Activated CD8-positive, alpha-beta T cell treated with anti-CD3 and anti-CD28 coated beads for 36 hours (primary cell): ENCODE measurements around the gene SH3GL3. TPM values are rescaled to one million over a fixed set of nuclear protein-coding genes. Genes with fewer than 3 reads are reported as not detected.

Experiments
- ATAC-seq: fragments of 200-7000 bp; cut with Tn5 transposase; one replicate; pipeline ENCODE4 v1.10.0; 2021; ENCODE audit warnings: mild to moderate bottlenecking, moderate library complexity
- CTCF ChIA-PET: fragments of 350-600 bp; sonication (Branson Sonifier 250); formaldehyde crosslinking; loops from one replicate; lab custom pipeline; 2021; ENCODE audit warnings: antibody characterized with exemption; lab: Charles Lee
- POLR2A ChIA-PET: fragments of 350-600 bp; sonication (Branson Sonifier 250); formaldehyde crosslinking; loops from one replicate; lab custom pipeline; 2021; ENCODE audit warnings: antibody characterized with exemption; lab: Charles Lee
- DNase-seq: peaks from one replicate; pipeline ENCODE4 v3.0.0-alpha.2; 2020
- H3K27ac Mint-ChIP-seq: one replicate; pipeline ENCODE4 v1.8.0; 2021; ENCODE audit warnings: mild to moderate bottlenecking, mixed read lengths
- H3K27me3 Mint-ChIP-seq: one replicate; pipeline ENCODE4 v1.8.0; 2021; ENCODE audit warnings: mixed read lengths
- H3K36me3 Mint-ChIP-seq: one replicate; pipeline ENCODE4 v1.8.0; 2021; ENCODE audit warnings: low read depth, mixed read lengths
- H3K4me1 Mint-ChIP-seq: one replicate; pipeline ENCODE4 v1.8.0; 2021; ENCODE audit warnings: low read depth, mixed read lengths
- H3K4me3 Mint-ChIP-seq: one replicate; pipeline ENCODE4 v1.8.0; 2021; ENCODE audit warnings: mild to moderate bottlenecking, moderate library complexity, mixed read lengths
- H3K9me3 Mint-ChIP-seq: one replicate; pipeline ENCODE4 v1.8.0; 2021; ENCODE audit warnings: mixed read lengths
- CTCF ChIP-seq: fragments of 200-600 bp; IDR thresholded peaks from one replicate; pipeline ENCODE4 v1.8.0; 2022; ENCODE audit warnings: antibody characterized with exemption, mild to moderate bottlenecking
- intact Hi-C: fragments of 100-400 bp; cut with micrococcal nuclease; formaldehyde crosslinking; loops from one replicate; pipeline ENCODE4 v1.10.0; 2022
- total RNA-seq, 2 experiments: library from RNA; stranded (reverse); gene quantifications; one replicate each; pipeline ENCODE4 v1.2.3, GENCODE V29; 2021

The SH3GL3 gene
- total RNA-seq, 2 experiments from 2014 or later = not detected

- Mint-ChIP-seq H3K27me3 (peaks cover 11% of the 10 kb centered on the region), H3K27ac (no peak overlapping the region), H3K9me3 (peaks cover 2% of the 10 kb centered on the region), H3K4me1 (no peaks in the 10 kb centered on the region), H3K4me3 (no peak overlapping the region), H3K36me3 (peaks cover 2% of the 10 kb centered on the region)
- intact Hi-C loops = no loop called here
- POLR2A ChIA-PET = no interaction called here
- no peak for TF ChIP-seq CTCF
- no peak for DNase-seq
- no peak for ATAC-seq
- CTCF ChIA-PET = no interaction called here
Observed at GRCh38 chr15:83431521-83431920, 15.6 kb upstream of the SH3GL3 start.

- Mint-ChIP-seq H3K27me3 (peaks cover 16% of the 10 kb centered on the region), H3K4me1 (no peaks in the 10 kb centered on the region), H3K4me3 (no peak overlapping the region), H3K9me3 (no peaks in the 10 kb centered on the region), H3K27ac (no peak overlapping the region), H3K36me3 (no peaks in the 10 kb centered on the region)
- POLR2A ChIA-PET = no interaction called here
- ATAC-seq = no peak
- no peak for TF ChIP-seq CTCF
- no peak for DNase-seq
- CTCF ChIA-PET = interaction anchor here (1.0 to 7.1 kb wide), 3 partner anchors 10 to 187 kb away, joined by 3 to 64 read pairs (median 23); no protein-coding TSS in a partner anchor
- intact Hi-C loops = no loop called here
Observed at GRCh38 chr15:83435202-83435601, 11.9 kb upstream of the SH3GL3 start.

GRCh38 chr15:83435782-83436181, 11.4 kb upstream of the SH3GL3 start:
- no peaks in the 10 kb centered on the region for H3K4me1 Mint-ChIP-seq
- H3K36me3 Mint-ChIP-seq = no peaks in the 10 kb centered on the region
- H3K27ac Mint-ChIP-seq = no peak overlapping the region
- intact Hi-C loops = loop anchor here (1.0 kb wide), 1 partner anchor 187 kb away; no protein-coding TSS in a partner anchor
- POLR2A ChIA-PET = no interaction called here
- DNase-seq (no peak), ATAC-seq (no peak)
- H3K4me3 Mint-ChIP-seq = no peak overlapping the region
- H3K27me3 Mint-ChIP-seq = peaks cover 16% of the 10 kb centered on the region
- CTCF ChIA-PET = interaction anchor here (0.7 to 7.1 kb wide), 7 partner anchors 10 to 191 kb away, joined by 3 to 64 read pairs (median 5); partner anchors contain the start of gene SH3GL3
- no peaks in the 10 kb centered on the region for H3K9me3 Mint-ChIP-seq
- TF ChIP-seq CTCF = no peak

- H3K4me1 Mint-ChIP-seq = no peaks in the 10 kb centered on the region
- intact Hi-C loops = loop anchor here (1.0 kb wide), 1 partner anchor 188 kb away; no protein-coding TSS in a partner anchor
Observed at GRCh38 chr15:83436513-83437158, 10.5 kb upstream of the SH3GL3 start.

More at GRCh38 chr15:83436513-83437158, 10.5 kb upstream of the SH3GL3 start:
- no peaks in the 10 kb centered on the region for H3K36me3 Mint-ChIP-seq
- POLR2A ChIA-PET = no interaction called here
- CTCF ChIA-PET = interaction anchor here (0.7 to 7.1 kb wide), 8 partner anchors 9 to 191 kb away, joined by 3 to 64 read pairs (median 5); partner anchors contain the start of gene SH3GL3
- TF ChIP-seq CTCF = peak; percentile 51
- ATAC-seq (peak; percentile 39), DNase-seq (no peak)
- H3K27ac Mint-ChIP-seq = no peak overlapping the region
- H3K27me3 Mint-ChIP-seq = peaks cover 16% of the 10 kb centered on the region
- H3K4me3 Mint-ChIP-seq = no peak overlapping the region
- H3K9me3 Mint-ChIP-seq = no peaks in the 10 kb centered on the region
